Superior temporal gyrus (tissue), 1 donor: Measurements from ENCODE around the gene KCNN2.

Experiments
- DNase-seq: peaks from one replicate; pipeline ENCODE4 v3.0.0-alpha.2; 2016; ENCODE audit errors: extremely low spot score

Gene KCNN2

GRCh38 chr5:114362197-114362976 is 517 bp downstream of the KCNN2 start:
- no peak for DNase-seq

GRCh38 chr5:114362977-114363761 is 1.3 kb downstream of the KCNN2 start:
- peak; percentile 42 for DNase-seq

GRCh38 chr5:114363837-114364236 is 2.0 kb downstream of the KCNN2 start:
- no peak for DNase-seq

- no peak for DNase-seq
These were observed 5.2 kb downstream of the KCNN2 start for GRCh38 chr5:114367029-114367428.

- no peak for DNase-seq
These were observed 8.0 kb downstream of the KCNN2 start for GRCh38 chr5:114369680-114370417.

- no peak for DNase-seq
These were observed 15.4 kb downstream of the KCNN2 start for GRCh38 chr5:114377050-114377844.

- no peak for DNase-seq
These were observed 16.1 kb downstream of the KCNN2 start for GRCh38 chr5:114377946-114378345.

GRCh38 chr5:114380721-114381120 is 18.9 kb downstream of the KCNN2 start:
- DNase-seq = no peak

- DNase-seq = no peak
These were observed 25.6 kb downstream of the KCNN2 start for GRCh38 chr5:114387433-114387832.

GRCh38 chr5:114390431-114390830 is 28.6 kb downstream of the KCNN2 start:
- no peak for DNase-seq

GRCh38 chr5:114391321-114391720 is 29.5 kb downstream of the KCNN2 start:
- no peak for DNase-seq

GRCh38 chr5:114393159-114393558 is 31.3 kb downstream of the KCNN2 start:
- no peak for DNase-seq

GRCh38 chr5:114402206-114402605 is 40.3 kb downstream of the KCNN2 start:
- no peak for DNase-seq

GRCh38 chr5:114407783-114408182 is 45.9 kb downstream of the KCNN2 start:
- DNase-seq = no peak

GRCh38 chr5:114408847-114409246 is 47.0 kb downstream of the KCNN2 start:
- DNase-seq = no peak

- no peak for DNase-seq
These were observed 49.6 kb downstream of the KCNN2 start for GRCh38 chr5:114411380-114411931.

- no peak for DNase-seq
These were observed 50.8 kb downstream of the KCNN2 start for GRCh38 chr5:114412510-114413171.

- no peak for DNase-seq
These were observed 53.9 kb downstream of the KCNN2 start for GRCh38 chr5:114415760-114416159.

GRCh38 chr5:114416254-114416653 is 54.4 kb downstream of the KCNN2 start:
- DNase-seq = no peak

- no peak for DNase-seq
These were observed 55.6 kb downstream of the KCNN2 start for GRCh38 chr5:114417519-114417918.
